Stimulated activated naive CD4-positive, alpha-beta T cell treated with Interleukin-2 at 50 U/mL for 16 hours (primary cell): ENCODE measurements around the gene VPS25.
"Not testable (repeated sequence)": the region's sequence is repeated elsewhere in the genome, so short reads cannot be mapped to it uniquely, and the experiment has no call there.

Experiments
- DNase-seq: peaks from one replicate; lab custom pipeline; 2025; lab: John Stamatoyannopoulos, UW

VPS25 gene

GRCh38 chr17:42773290-42774035, at the start of gene VPS25:
VPS25 (plus strand) TSS chr17:42773449; CDS start chr17:42773476, 27 bp downstream.
- peak; percentile 71 for DNase-seq

- no peak for DNase-seq
Measured at GRCh38 chr17:42723636-42724035, 49.6 kb upstream of the VPS25 start.

- DNase-seq, result no peak
Measured at GRCh38 chr17:42725143-42725542, 48.1 kb upstream of the VPS25 start.

- DNase-seq, result no peak
Measured at GRCh38 chr17:42740699-42741098, 32.5 kb upstream of the VPS25 start.

- DNase-seq, result not testable (repeated sequence)
Measured at GRCh38 chr17:42742916-42743315, 30.3 kb upstream of the VPS25 start.

- no peak for DNase-seq
Measured at GRCh38 chr17:42743595-42744282, 29.5 kb upstream of the VPS25 start.

- DNase-seq, result peak; percentile 80
Measured at GRCh38 chr17:42744283-42744805, 28.9 kb upstream of the VPS25 start.

GRCh38 chr17:42744806-42745617, 28.2 kb upstream of the VPS25 start, which contains the start of gene EZH1:
EZH1 (minus strand) TSS chr17:42745040; CDS start chr17:42728941, 16,099 bp downstream.
- DNase-seq, result peak; percentile 85

- no peak for DNase-seq
Measured at GRCh38 chr17:42748202-42748907, 24.9 kb upstream of the VPS25 start.

GRCh38 chr17:42748908-42749798, 24.1 kb upstream of the VPS25 start:
- no peak for DNase-seq

GRCh38 chr17:42750739-42751344, 22.4 kb upstream of the VPS25 start:
- no peak for DNase-seq

- no peak for DNase-seq
Measured at GRCh38 chr17:42751628-42752027, 21.6 kb upstream of the VPS25 start.

- DNase-seq, result no peak
Measured at GRCh38 chr17:42754782-42755181, 18.5 kb upstream of the VPS25 start.

- DNase-seq, result no peak
Measured at GRCh38 chr17:42759982-42760651, 13.1 kb upstream of the VPS25 start.

GRCh38 chr17:42760652-42761581, 12.3 kb upstream of the VPS25 start, which contains the start of gene RAMP2:
RAMP2 (plus strand) TSS chr17:42761227; CDS start chr17:42761262, 35 bp downstream.
- DNase-seq, result no peak

- DNase-seq, result no peak
Measured at GRCh38 chr17:42761638-42762037, 11.6 kb upstream of the VPS25 start.

- no peak for DNase-seq
Measured at GRCh38 chr17:42766124-42766523, 7.1 kb upstream of the VPS25 start.

GRCh38 chr17:42767512-42767911, 5.7 kb upstream of the VPS25 start:
- DNase-seq, result no peak
